H9 (cell line): ENCODE data around the gene TMC2. TPM values are rescaled to one million over a fixed set of nuclear protein-coding genes. Genes with fewer than 3 reads are reported as not detected.

Source experiments
- DNase-seq: peaks from one replicate; pipeline ENCODE4 v3.0.0-alpha.2; 2017
- H2AFZ ChIP-seq: one replicate; pipeline ENCODE4 v1.6.1; 2013; ENCODE audit warnings: mild to moderate bottlenecking, low read length, control low read depth, moderate library complexity
- H2AK5ac ChIP-seq: 2 replicates; pipeline ENCODE4 v1.6.1; 2013; ENCODE audit warnings: low read length, control low read depth, mixed read lengths; ENCODE audit not compliant: insufficient read length
- H2BK120ac ChIP-seq: one replicate; pipeline ENCODE4 v1.6.1; 2013; ENCODE audit warnings: low read depth, mild to moderate bottlenecking, low read length, control low read depth, inconsistent platforms; ENCODE audit not compliant: poor library complexity, severe bottlenecking
- H2BK12ac ChIP-seq: 2 replicates; pipeline ENCODE4 v1.6.1; 2013; ENCODE audit warnings: low read length, control low read depth, mixed read lengths, low read depth; ENCODE audit not compliant: insufficient read length
- H2BK15ac ChIP-seq: 2 replicates; pipeline ENCODE4 v1.6.1; 2013; ENCODE audit warnings: low read depth, low read length, control low read depth
- H2BK20ac ChIP-seq: one replicate; pipeline ENCODE4 v1.6.1; 2013; ENCODE audit warnings: low read depth, mild to moderate bottlenecking, low read length, control low read depth, inconsistent platforms; ENCODE audit not compliant: poor library complexity, severe bottlenecking
- H2BK5ac ChIP-seq: 2 replicates; pipeline ENCODE4 v1.6.1; 2013; ENCODE audit warnings: low read length, control low read depth, mixed read lengths; ENCODE audit not compliant: insufficient read length
- H3K14ac ChIP-seq: 2 replicates; pipeline ENCODE4 v1.6.1; 2013; ENCODE audit warnings: low read length, control low read depth; ENCODE audit not compliant: insufficient read depth
- H3K18ac ChIP-seq: 2 replicates; pipeline ENCODE4 v1.6.1; 2013; ENCODE audit warnings: low read depth, mild to moderate bottlenecking, mixed read lengths, low read length, control low read depth; ENCODE audit not compliant: insufficient read length
- H3K23ac ChIP-seq: 2 replicates; pipeline ENCODE4 v1.6.1; 2013; ENCODE audit warnings: low read length, control low read depth, mixed read lengths, low read depth; ENCODE audit not compliant: insufficient read length
- H3K23me2 ChIP-seq: 2 replicates; pipeline ENCODE4 v1.6.1; 2013; ENCODE audit warnings: low read depth, mild to moderate bottlenecking, mixed read lengths, low read length, control low read depth; ENCODE audit not compliant: insufficient read length, poor library complexity, severe bottlenecking
- H3K27ac ChIP-seq: 2 replicates; pipeline ENCODE4 v1.5.1; 2013; ENCODE audit warnings: low read length, control low read depth, mixed read lengths, low read depth; ENCODE audit not compliant: insufficient read length
- H3K27me3 ChIP-seq: 2 replicates; pipeline ENCODE4 v1.6.1; 2013; ENCODE audit warnings: low read length, control low read depth, inconsistent platforms; ENCODE audit not compliant: insufficient read depth
- H3K4ac ChIP-seq: 2 replicates; pipeline ENCODE4 v1.6.1; 2013; ENCODE audit warnings: low read depth, mild to moderate bottlenecking, control low read depth, inconsistent platforms, low read length, moderate library complexity
- H3K4me1 ChIP-seq: 2 replicates; pipeline ENCODE4 v1.6.1; 2013; ENCODE audit warnings: low read length, control low read depth, inconsistent platforms; ENCODE audit not compliant: insufficient read depth
- H3K4me2 ChIP-seq: 2 replicates; pipeline ENCODE4 v1.6.1; 2013; ENCODE audit warnings: low read length, control low read depth, mixed read lengths; ENCODE audit not compliant: insufficient read length, insufficient read depth
- H3K56ac ChIP-seq: 2 replicates; pipeline ENCODE4 v1.6.1; 2013; ENCODE audit warnings: low read depth, mild to moderate bottlenecking, mixed read lengths, low read length, control low read depth; ENCODE audit not compliant: insufficient read length
- H3K79me1 ChIP-seq: 2 replicates; pipeline ENCODE4 v1.6.1; 2013; ENCODE audit warnings: low read depth, mild to moderate bottlenecking, moderate library complexity, low read length, control low read depth, inconsistent platforms; ENCODE audit not compliant: insufficient read depth, poor library complexity, severe bottlenecking
- H3K79me2 ChIP-seq: 2 replicates; pipeline ENCODE4 v1.6.1; 2013; ENCODE audit warnings: low read length, control low read depth, inconsistent platforms; ENCODE audit not compliant: insufficient read depth
- H3K9ac ChIP-seq: 2 replicates; pipeline ENCODE4 v1.6.1; 2013; ENCODE audit warnings: low read length, control low read depth, mixed read lengths; ENCODE audit not compliant: insufficient read length; ENCODE audit errors: extremely low read depth
- H3K9me3 ChIP-seq: one replicate; pipeline ENCODE4 v1.6.1; 2013; ENCODE audit warnings: low read depth, low read length, inconsistent platforms; ENCODE audit not compliant: control insufficient read depth
- H3T11ph ChIP-seq: one replicate; pipeline ENCODE4 v1.6.1; 2013; ENCODE audit warnings: mild to moderate bottlenecking, low read length, control low read depth, inconsistent platforms
- H4K20me1 ChIP-seq: one replicate; pipeline ENCODE4 v1.6.1; 2013; ENCODE audit not compliant: control insufficient read depth, insufficient read length, insufficient read depth
- H4K5ac ChIP-seq: 2 replicates; pipeline ENCODE4 v1.6.1; 2013; ENCODE audit warnings: low read depth, mild to moderate bottlenecking, mixed read lengths, low read length, control low read depth; ENCODE audit not compliant: insufficient read length
- H4K8ac ChIP-seq: replicated peaks from 2 replicates; pipeline ENCODE4 v1.6.1; 2013; ENCODE audit warnings: low read length, control low read depth, mixed read lengths, low read depth; ENCODE audit not compliant: insufficient read length
- H4K91ac ChIP-seq: 2 replicates; pipeline ENCODE4 v1.6.1; 2013; ENCODE audit warnings: low read depth, mild to moderate bottlenecking, moderate library complexity, mixed read lengths, low read length, control low read depth; ENCODE audit not compliant: insufficient read length
- H3K27ac Mint-ChIP-seq, 3 experiments: 2 replicates in 2 of 3; 3 replicates in 1 of 3; pipeline ENCODE4 v1.8.0; 2020 to 2021; ENCODE audit warnings: mixed read lengths in 3 of 3, mild to moderate bottlenecking in 1 of 3, moderate library complexity in 1 of 3
- H3K27me3 Mint-ChIP-seq: 2 replicates; pipeline ENCODE4 v1.8.0; 2021; ENCODE audit warnings: low read depth, mild to moderate bottlenecking, moderate library complexity, mixed read lengths
- H3K36me3 Mint-ChIP-seq, 3 experiments: 2 replicates in 2 of 3; 3 replicates in 1 of 3; pipeline ENCODE4 v1.8.0; 2020 to 2021; ENCODE audit warnings: low read depth in 3 of 3, mixed read lengths in 3 of 3; ENCODE audit not compliant: insufficient read depth in 1 of 3
- H3K4me1 Mint-ChIP-seq, 2 experiments: 2 replicates each; pipeline ENCODE4 v1.8.0; 2020; ENCODE audit warnings: mixed read lengths in 2 of 2
- H3K4me3 Mint-ChIP-seq, 2 experiments: 2 replicates in 1 of 2; 3 replicates in 1 of 2; pipeline ENCODE4 v1.8.0; 2020 to 2021; ENCODE audit warnings: mild to moderate bottlenecking in 2 of 2, mixed read lengths in 2 of 2, moderate library complexity in 1 of 2
- H3K9me3 Mint-ChIP-seq, 2 experiments: 2 replicates in 1 of 2; 3 replicates in 1 of 2; pipeline ENCODE4 v1.8.0; 2020; ENCODE audit warnings: mild to moderate bottlenecking in 2 of 2, mixed read lengths in 2 of 2, moderate library complexity in 1 of 2
- CTCF ChIP-seq: fragments of 200-600 bp; sonication (generic); conservative IDR thresholded peaks from 3 replicates; pipeline ENCODE4 v1.8.0; 2021; ENCODE audit warnings: antibody characterized with exemption, mild to moderate bottlenecking
- WGBS: extraction: QIAGEN DNeasy Blood & Tissue Kit; methylation state at CpG from one replicate; pipeline ENCODE4 v1.1.7; 2013; ENCODE audit warnings: missing lambda C conversion rate, low lambda C conversion rate, mixed read lengths; ENCODE audit not compliant: insufficient read length; ENCODE audit errors: extremely low coverage; 5-methylcytosine and 5-hydroxymethylcytosine counted together
- total RNA-seq: library from RNA; stranded (reverse); gene quantifications from 2 replicates; pipeline ENCODE4 v1.2.1, GENCODE V29; 2021

Gene TMC2
- total RNA-seq, 1 experiment from 2014 or later = not detected

DNA sequence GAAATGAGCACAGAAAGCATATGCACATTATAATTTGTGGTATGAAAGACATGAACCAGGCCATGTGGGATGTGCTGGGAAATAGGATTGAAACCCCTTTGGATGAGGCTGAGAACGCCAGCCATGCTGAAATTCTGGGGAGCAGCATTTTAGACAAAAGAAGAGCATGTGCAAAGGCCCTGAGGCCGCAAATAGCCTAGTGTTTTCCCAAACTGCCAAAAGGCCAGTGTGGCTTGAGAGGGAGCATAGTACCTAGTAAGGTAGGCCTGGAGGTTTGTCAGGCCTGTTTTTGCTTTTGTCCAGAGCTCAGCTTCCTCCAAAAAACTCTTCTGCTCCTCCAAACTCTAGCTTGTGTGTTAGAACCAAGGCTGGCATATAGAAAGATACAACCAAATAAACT is 58.7 kb downstream of the TMC2 start:
- Histone ChIP-seq H2BK12ac (no peak overlapping the region), H3K4me1 (peaks cover 4% of the 10 kb centered on the region; the same call in 1 of the 2 replicates), H3K4me2 (no peak overlapping the region), H3K14ac (no peak overlapping the region), H2BK5ac (no peak overlapping the region), H3K4ac (no peak overlapping the region), H2AFZ (no peak overlapping the region), H3K79me2 (no peaks in the 10 kb centered on the region), H4K8ac (no peak overlapping the region), H3K56ac (no peak overlapping the region), H3K23ac (no peak overlapping the region), H4K91ac (no peak overlapping the region), H3K27me3 (no peaks in the 10 kb centered on the region), H3K9ac (no peak overlapping the region), H2BK15ac (no peak overlapping the region), H4K20me1 (no peaks in the 10 kb centered on the region), H3K23me2 (no peaks in the 10 kb centered on the region), H3T11ph (no peak overlapping the region), H3K79me1 (no peaks in the 10 kb centered on the region), H4K5ac (no peak overlapping the region), H2AK5ac (no peak overlapping the region), H3K27ac (no peak overlapping the region), H3K9me3 (no peaks in the 10 kb centered on the region), H2BK120ac (no peak overlapping the region), H2BK20ac (no peak overlapping the region), H3K18ac (no peak overlapping the region)
- Mint-ChIP-seq H3K36me3 (no peaks in the 10 kb centered on the region), H3K9me3 (no peaks in the 10 kb centered on the region; a peak in 3 of 5 replicates), H3K27ac (no peak overlapping the region), H3K4me1 (peaks cover 9% of the 10 kb centered on the region in 2 experiments), H3K4me3 (no peak overlapping the region), H3K27me3 (peaks cover 23% of the 10 kb centered on the region)
- TF ChIP-seq CTCF = no peak
- WGBS = no CpG with 5 or more reads among the region's 2 CpGs
- DNase-seq = no peak
